Measurements from ENCODE around the gene ITPA.

Gene ITPA

DNA sequence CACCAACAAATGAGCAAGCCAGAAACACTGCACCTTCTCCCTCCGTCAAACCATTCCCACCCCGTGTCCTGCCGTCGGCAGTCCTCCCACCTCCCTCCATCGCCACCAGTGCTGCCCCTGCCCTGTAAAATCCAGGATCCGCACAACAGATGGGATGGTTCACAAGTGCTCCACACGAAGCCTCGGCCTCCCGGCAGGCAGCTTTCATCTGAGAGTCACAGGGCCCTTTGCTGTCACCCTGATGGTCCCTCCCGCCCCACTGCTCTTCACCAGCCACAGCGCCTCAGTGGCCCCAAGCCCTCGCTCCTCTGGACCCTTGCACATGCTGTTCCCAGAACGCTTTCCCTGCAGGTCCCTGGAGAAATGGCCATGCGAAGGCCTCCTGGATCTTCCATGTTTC is 17.6 kb downstream of the ITPA start:
- no peak for DNase-seq (ENCODE audit: low read depth)

DNA sequence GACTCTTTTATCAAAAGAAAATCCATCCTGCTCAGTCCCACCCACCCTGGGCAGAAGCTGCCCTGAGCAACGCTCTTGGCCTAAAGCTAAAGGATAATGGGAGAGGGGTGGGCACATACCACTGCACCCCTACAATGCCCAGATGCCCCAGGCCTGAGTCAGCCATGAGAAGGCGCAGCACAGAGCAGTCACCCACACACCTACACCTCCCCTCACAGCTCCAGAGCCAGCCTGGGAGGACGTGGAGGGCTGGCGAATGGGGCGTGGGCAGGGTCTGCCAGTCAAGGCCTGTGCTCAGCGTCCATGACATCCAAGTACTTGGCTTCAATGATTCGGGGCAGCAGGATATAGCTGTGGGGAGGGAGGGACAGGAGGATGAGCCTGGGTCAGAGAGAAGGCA is 18.2 kb downstream of the ITPA start:
- no peak for DNase-seq (ENCODE audit: low read depth)
- TF ChIP-seq MYC (IDR thresholded peaks at IDR 0.05; ENCODE audit: low read depth, low read length) (no peak), POLR2A (IDR thresholded peaks at IDR 0.05; ENCODE audit: extremely low read depth, insufficient read length) (no peak)
- TF ChIP-seq, protein P1, sequence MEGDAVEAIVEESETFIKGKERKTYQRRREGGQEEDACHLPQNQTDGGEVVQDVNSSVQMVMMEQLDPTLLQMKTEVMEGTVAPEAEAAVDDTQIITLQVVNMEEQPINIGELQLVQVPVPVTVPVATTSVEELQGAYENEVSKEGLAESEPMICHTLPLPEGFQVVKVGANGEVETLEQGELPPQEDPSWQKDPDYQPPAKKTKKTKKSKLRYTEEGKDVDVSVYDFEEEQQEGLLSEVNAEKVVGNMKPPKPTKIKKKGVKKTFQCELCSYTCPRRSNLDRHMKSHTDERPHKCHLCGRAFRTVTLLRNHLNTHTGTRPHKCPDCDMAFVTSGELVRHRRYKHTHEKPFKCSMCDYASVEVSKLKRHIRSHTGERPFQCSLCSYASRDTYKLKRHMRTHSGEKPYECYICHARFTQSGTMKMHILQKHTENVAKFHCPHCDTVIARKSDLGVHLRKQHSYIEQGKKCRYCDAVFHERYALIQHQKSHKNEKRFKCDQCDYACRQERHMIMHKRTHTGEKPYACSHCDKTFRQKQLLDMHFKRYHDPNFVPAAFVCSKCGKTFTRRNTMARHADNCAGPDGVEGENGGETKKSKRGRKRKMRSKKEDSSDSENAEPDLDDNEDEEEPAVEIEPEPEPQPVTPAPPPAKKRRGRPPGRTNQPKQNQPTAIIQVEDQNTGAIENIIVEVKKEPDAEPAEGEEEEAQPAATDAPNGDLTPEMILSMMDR (IDR thresholded peaks at IDR 0.05; ENCODE audit: low read depth, low read length): no peak
- TF ChIP-seq, protein P2, sequence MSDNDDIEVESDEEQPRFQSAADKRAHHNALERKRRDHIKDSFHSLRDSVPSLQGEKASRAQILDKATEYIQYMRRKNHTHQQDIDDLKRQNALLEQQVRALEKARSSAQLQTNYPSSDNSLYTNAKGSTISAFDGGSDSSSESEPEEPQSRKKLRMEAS (IDR thresholded peaks at IDR 0.05; ENCODE audit: low read depth, low read length): no peak
- H3K4me3 ChIP-seq (ENCODE audit: low read depth, low read length): no peak overlapping the region

More for the DNA sequence above, 17.6 kb downstream of the ITPA start:
- no peak overlapping the region for H3K4me3 ChIP-seq (ENCODE audit: low read depth, low read length)
- no peak for TF ChIP-seq MYC (IDR thresholded peaks at IDR 0.05; ENCODE audit: low read depth, low read length)
- TF ChIP-seq, protein P2 (IDR thresholded peaks at IDR 0.05; ENCODE audit: low read depth, low read length): no peak
- no peak for TF ChIP-seq POLR2A (IDR thresholded peaks at IDR 0.05; ENCODE audit: extremely low read depth, insufficient read length)
- TF ChIP-seq, protein P1 (IDR thresholded peaks at IDR 0.05; ENCODE audit: low read depth, low read length): no peak

DNA sequence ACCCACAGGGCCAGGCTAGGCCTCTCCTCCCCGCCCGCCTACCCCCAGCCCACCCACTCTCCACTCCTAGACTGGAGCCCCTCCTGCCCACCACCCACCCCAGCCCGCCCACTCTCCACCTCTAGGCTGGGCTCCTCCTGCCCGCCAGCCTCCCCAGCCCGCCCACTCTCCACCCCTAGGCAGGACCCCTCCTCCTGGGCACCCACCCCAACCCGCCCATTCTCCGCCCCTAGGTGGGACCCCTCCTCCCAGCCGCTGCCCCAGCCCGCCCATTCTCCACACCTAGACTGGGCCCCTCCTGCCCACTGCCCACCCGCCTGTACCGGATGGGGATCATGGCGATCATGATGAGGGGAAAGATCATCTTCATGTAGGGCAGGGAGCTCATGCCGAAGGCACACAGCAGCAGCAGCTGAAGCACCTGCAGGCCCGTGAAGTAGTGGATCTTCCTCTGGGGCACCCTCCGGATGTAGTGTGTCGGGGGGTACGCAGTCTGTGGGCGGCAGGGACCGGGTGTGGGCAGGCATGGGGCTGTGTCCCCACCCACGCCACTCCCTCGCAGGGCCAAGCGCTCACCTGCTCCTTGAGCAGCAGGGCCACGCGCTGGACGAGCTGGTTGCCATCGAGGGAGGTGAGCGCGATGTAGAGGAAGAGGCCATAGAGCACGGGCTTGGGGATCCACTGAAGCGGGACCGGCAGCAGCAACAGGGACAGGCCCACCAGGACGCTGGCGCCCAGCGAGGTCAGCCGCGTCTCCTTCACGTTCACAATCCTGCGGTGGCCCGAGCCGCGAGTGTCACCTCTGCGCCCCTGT is 18.8 kb downstream of the ITPA start:
- TF ChIP-seq MYC (IDR thresholded peaks at IDR 0.05; ENCODE audit: low read depth, low read length) (no peak), POLR2A (IDR thresholded peaks at IDR 0.05; ENCODE audit: extremely low read depth, insufficient read length) (no peak)
- TF ChIP-seq, protein P2 (IDR thresholded peaks at IDR 0.05; ENCODE audit: low read depth, low read length): no peak
- TF ChIP-seq, protein P1 (IDR thresholded peaks at IDR 0.05; ENCODE audit: low read depth, low read length): no peak
- DNase-seq (ENCODE audit: low read depth): no peak
- no peak overlapping the region for H3K4me3 ChIP-seq (ENCODE audit: low read depth, low read length)

DNA sequence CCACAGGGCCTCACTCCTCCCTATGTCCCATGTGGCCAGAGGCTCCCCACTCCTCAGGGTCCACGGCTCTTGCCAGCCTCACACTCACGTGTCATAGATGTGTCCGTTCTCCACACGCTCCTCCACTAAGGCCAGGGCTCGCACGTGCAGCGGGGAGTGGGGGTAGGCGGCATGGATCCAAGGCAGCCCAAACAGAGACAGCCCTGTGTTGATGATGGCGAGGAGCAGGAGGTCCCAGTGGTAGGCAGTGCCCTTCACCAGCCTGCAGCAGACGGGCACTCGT is 19.4 kb downstream of the ITPA start:
- no peak overlapping the region for H3K4me3 ChIP-seq (ENCODE audit: low read depth, low read length)
- no peak for DNase-seq (ENCODE audit: low read depth)
- TF ChIP-seq POLR2A (IDR thresholded peaks at IDR 0.05; ENCODE audit: extremely low read depth, insufficient read length) (no peak), MYC (IDR thresholded peaks at IDR 0.05; ENCODE audit: low read depth, low read length) (no peak)
- TF ChIP-seq, protein P1 (IDR thresholded peaks at IDR 0.05; ENCODE audit: low read depth, low read length): no peak
- TF ChIP-seq, protein P2 (IDR thresholded peaks at IDR 0.05; ENCODE audit: low read depth, low read length): no peak

DNA sequence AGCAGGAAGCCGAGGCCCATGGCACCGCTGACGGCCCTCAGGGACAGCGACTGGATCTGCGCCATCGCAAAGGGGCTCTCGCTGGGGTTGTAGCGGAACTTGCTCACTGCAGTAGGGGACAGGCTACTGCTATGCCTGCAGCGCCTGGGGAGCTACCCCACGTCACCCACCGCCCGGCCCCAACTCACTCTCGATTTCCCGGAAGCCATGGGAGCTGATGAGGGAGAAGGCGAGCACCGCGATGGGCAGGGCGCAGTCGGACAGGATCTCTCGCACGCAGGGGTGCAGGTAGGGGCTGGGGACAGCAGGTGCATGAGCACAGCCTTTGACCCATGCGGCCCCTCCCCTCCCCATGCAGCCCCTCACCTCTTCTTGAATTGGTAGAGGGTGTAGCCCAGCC is 19.9 kb downstream of the ITPA start:
- H3K4me3 ChIP-seq (ENCODE audit: low read depth, low read length): no peak overlapping the region
- no peak for DNase-seq (ENCODE audit: low read depth)
- TF ChIP-seq POLR2A (IDR thresholded peaks at IDR 0.05; ENCODE audit: extremely low read depth, insufficient read length) (no peak), MYC (IDR thresholded peaks at IDR 0.05; ENCODE audit: low read depth, low read length) (no peak)
- TF ChIP-seq, protein P1 (IDR thresholded peaks at IDR 0.05; ENCODE audit: low read depth, low read length): no peak
- TF ChIP-seq, protein P2 (IDR thresholded peaks at IDR 0.05; ENCODE audit: low read depth, low read length): no peak

Measured in NB4 (cell line).